H9 (cell line): ENCODE data around the gene SLCO3A1. TPM values are rescaled to one million over a fixed set of nuclear protein-coding genes. Genes with fewer than 3 reads are reported as not detected.

Experiments
- DNase-seq: peaks from one replicate; pipeline ENCODE4 v3.0.0-alpha.2; 2017
- H2AFZ ChIP-seq: one replicate; pipeline ENCODE4 v1.6.1; 2013; ENCODE audit warnings: mild to moderate bottlenecking, low read length, control low read depth, moderate library complexity
- H2AK5ac ChIP-seq: 2 replicates; pipeline ENCODE4 v1.6.1; 2013; ENCODE audit warnings: low read length, control low read depth, mixed read lengths; ENCODE audit not compliant: insufficient read length
- H2BK120ac ChIP-seq: one replicate; pipeline ENCODE4 v1.6.1; 2013; ENCODE audit warnings: low read depth, mild to moderate bottlenecking, low read length, control low read depth, inconsistent platforms; ENCODE audit not compliant: poor library complexity, severe bottlenecking
- H2BK12ac ChIP-seq: 2 replicates; pipeline ENCODE4 v1.6.1; 2013; ENCODE audit warnings: low read length, control low read depth, mixed read lengths, low read depth; ENCODE audit not compliant: insufficient read length
- H2BK15ac ChIP-seq: 2 replicates; pipeline ENCODE4 v1.6.1; 2013; ENCODE audit warnings: low read depth, low read length, control low read depth
- H2BK20ac ChIP-seq: one replicate; pipeline ENCODE4 v1.6.1; 2013; ENCODE audit warnings: low read depth, mild to moderate bottlenecking, low read length, control low read depth, inconsistent platforms; ENCODE audit not compliant: poor library complexity, severe bottlenecking
- H2BK5ac ChIP-seq: 2 replicates; pipeline ENCODE4 v1.6.1; 2013; ENCODE audit warnings: low read length, control low read depth, mixed read lengths; ENCODE audit not compliant: insufficient read length
- H3K14ac ChIP-seq: 2 replicates; pipeline ENCODE4 v1.6.1; 2013; ENCODE audit warnings: low read length, control low read depth; ENCODE audit not compliant: insufficient read depth
- H3K18ac ChIP-seq: 2 replicates; pipeline ENCODE4 v1.6.1; 2013; ENCODE audit warnings: low read depth, mild to moderate bottlenecking, mixed read lengths, low read length, control low read depth; ENCODE audit not compliant: insufficient read length
- H3K23ac ChIP-seq: 2 replicates; pipeline ENCODE4 v1.6.1; 2013; ENCODE audit warnings: low read length, control low read depth, mixed read lengths, low read depth; ENCODE audit not compliant: insufficient read length
- H3K23me2 ChIP-seq: 2 replicates; pipeline ENCODE4 v1.6.1; 2013; ENCODE audit warnings: low read depth, mild to moderate bottlenecking, mixed read lengths, low read length, control low read depth; ENCODE audit not compliant: insufficient read length, poor library complexity, severe bottlenecking
- H3K27ac ChIP-seq: 2 replicates; pipeline ENCODE4 v1.5.1; 2013; ENCODE audit warnings: low read length, control low read depth, mixed read lengths, low read depth; ENCODE audit not compliant: insufficient read length
- H3K27me3 ChIP-seq: 2 replicates; pipeline ENCODE4 v1.6.1; 2013; ENCODE audit warnings: low read length, control low read depth, inconsistent platforms; ENCODE audit not compliant: insufficient read depth
- H3K4ac ChIP-seq: 2 replicates; pipeline ENCODE4 v1.6.1; 2013; ENCODE audit warnings: low read depth, mild to moderate bottlenecking, control low read depth, inconsistent platforms, low read length, moderate library complexity
- H3K4me1 ChIP-seq: 2 replicates; pipeline ENCODE4 v1.6.1; 2013; ENCODE audit warnings: low read length, control low read depth, inconsistent platforms; ENCODE audit not compliant: insufficient read depth
- H3K4me2 ChIP-seq: 2 replicates; pipeline ENCODE4 v1.6.1; 2013; ENCODE audit warnings: low read length, control low read depth, mixed read lengths; ENCODE audit not compliant: insufficient read length, insufficient read depth
- H3K56ac ChIP-seq: 2 replicates; pipeline ENCODE4 v1.6.1; 2013; ENCODE audit warnings: low read depth, mild to moderate bottlenecking, mixed read lengths, low read length, control low read depth; ENCODE audit not compliant: insufficient read length
- H3K79me1 ChIP-seq: 2 replicates; pipeline ENCODE4 v1.6.1; 2013; ENCODE audit warnings: low read depth, mild to moderate bottlenecking, moderate library complexity, low read length, control low read depth, inconsistent platforms; ENCODE audit not compliant: insufficient read depth, poor library complexity, severe bottlenecking
- H3K79me2 ChIP-seq: 2 replicates; pipeline ENCODE4 v1.6.1; 2013; ENCODE audit warnings: low read length, control low read depth, inconsistent platforms; ENCODE audit not compliant: insufficient read depth
- H3K9ac ChIP-seq: 2 replicates; pipeline ENCODE4 v1.6.1; 2013; ENCODE audit warnings: low read length, control low read depth, mixed read lengths; ENCODE audit not compliant: insufficient read length; ENCODE audit errors: extremely low read depth
- H3K9me3 ChIP-seq: one replicate; pipeline ENCODE4 v1.6.1; 2013; ENCODE audit warnings: low read depth, low read length, inconsistent platforms; ENCODE audit not compliant: control insufficient read depth
- H3T11ph ChIP-seq: one replicate; pipeline ENCODE4 v1.6.1; 2013; ENCODE audit warnings: mild to moderate bottlenecking, low read length, control low read depth, inconsistent platforms
- H4K20me1 ChIP-seq: one replicate; pipeline ENCODE4 v1.6.1; 2013; ENCODE audit not compliant: control insufficient read depth, insufficient read length, insufficient read depth
- H4K5ac ChIP-seq: 2 replicates; pipeline ENCODE4 v1.6.1; 2013; ENCODE audit warnings: low read depth, mild to moderate bottlenecking, mixed read lengths, low read length, control low read depth; ENCODE audit not compliant: insufficient read length
- H4K8ac ChIP-seq: replicated peaks from 2 replicates; pipeline ENCODE4 v1.6.1; 2013; ENCODE audit warnings: low read length, control low read depth, mixed read lengths, low read depth; ENCODE audit not compliant: insufficient read length
- H4K91ac ChIP-seq: 2 replicates; pipeline ENCODE4 v1.6.1; 2013; ENCODE audit warnings: low read depth, mild to moderate bottlenecking, moderate library complexity, mixed read lengths, low read length, control low read depth; ENCODE audit not compliant: insufficient read length
- H3K27ac Mint-ChIP-seq, 3 experiments: 2 replicates in 2 of 3; 3 replicates in 1 of 3; pipeline ENCODE4 v1.8.0; 2020 to 2021; ENCODE audit warnings: mixed read lengths in 3 of 3, mild to moderate bottlenecking in 1 of 3, moderate library complexity in 1 of 3
- H3K27me3 Mint-ChIP-seq: 2 replicates; pipeline ENCODE4 v1.8.0; 2021; ENCODE audit warnings: low read depth, mild to moderate bottlenecking, moderate library complexity, mixed read lengths
- H3K36me3 Mint-ChIP-seq, 3 experiments: 2 replicates in 2 of 3; 3 replicates in 1 of 3; pipeline ENCODE4 v1.8.0; 2020 to 2021; ENCODE audit warnings: low read depth in 3 of 3, mixed read lengths in 3 of 3; ENCODE audit not compliant: insufficient read depth in 1 of 3
- H3K4me1 Mint-ChIP-seq, 2 experiments: 2 replicates each; pipeline ENCODE4 v1.8.0; 2020; ENCODE audit warnings: mixed read lengths in 2 of 2
- H3K4me3 Mint-ChIP-seq, 2 experiments: 2 replicates in 1 of 2; 3 replicates in 1 of 2; pipeline ENCODE4 v1.8.0; 2020 to 2021; ENCODE audit warnings: mild to moderate bottlenecking in 2 of 2, mixed read lengths in 2 of 2, moderate library complexity in 1 of 2
- H3K9me3 Mint-ChIP-seq, 2 experiments: 2 replicates in 1 of 2; 3 replicates in 1 of 2; pipeline ENCODE4 v1.8.0; 2020; ENCODE audit warnings: mild to moderate bottlenecking in 2 of 2, mixed read lengths in 2 of 2, moderate library complexity in 1 of 2
- CTCF ChIP-seq: fragments of 200-600 bp; sonication (generic); conservative IDR thresholded peaks from 3 replicates; pipeline ENCODE4 v1.8.0; 2021; ENCODE audit warnings: antibody characterized with exemption, mild to moderate bottlenecking
- WGBS: extraction: QIAGEN DNeasy Blood & Tissue Kit; methylation state at CpG from one replicate; pipeline ENCODE4 v1.1.7; 2013; ENCODE audit warnings: missing lambda C conversion rate, low lambda C conversion rate, mixed read lengths; ENCODE audit not compliant: insufficient read length; ENCODE audit errors: extremely low coverage; 5-methylcytosine and 5-hydroxymethylcytosine counted together
- total RNA-seq: library from RNA; stranded (reverse); gene quantifications from 2 replicates; pipeline ENCODE4 v1.2.1, GENCODE V29; 2021

The SLCO3A1 gene
- total RNA-seq, 1 experiment from 2014 or later: 9.4 TPM

GRCh38 chr15:92118162-92118935 lies 264.8 kb downstream of the SLCO3A1 start:
- H3K23me2 ChIP-seq: no peaks in the 10 kb centered on the region
- H2AK5ac ChIP-seq: no peak overlapping the region
- no peak overlapping the region for H4K91ac ChIP-seq
- no peak overlapping the region for H3K9ac ChIP-seq
- Mint-ChIP-seq H3K9me3 (peaks cover 7 to 16% of the 10 kb centered on the region in 2 experiments; a peak in 4 of 5 replicates), H3K4me1 (peaks cover 68 to 69% of the 10 kb centered on the region in 2 experiments), H3K4me3 (peak overlapping the region; percentile 25 to 34; a peak in 2 of 5 replicates), H3K36me3 (peaks cover 23 to 24% (median 24%) of the 10 kb centered on the region in 3 experiments), H3K27ac (peak overlapping the region; percentile 44 to 91 (median 84); a peak in 5 of 7 replicates), H3K27me3 (peaks cover 11% of the 10 kb centered on the region)
- no peak overlapping the region for H3K23ac ChIP-seq
- peak overlapping the region; percentile 73 for H3K27ac ChIP-seq
- no peak overlapping the region for H2BK15ac ChIP-seq
- no peaks in the 10 kb centered on the region for H3K79me1 ChIP-seq
- no peak overlapping the region for H2AFZ ChIP-seq
- no peak overlapping the region for H2BK5ac ChIP-seq
- H3K9me3 ChIP-seq: no peaks in the 10 kb centered on the region
- no peak overlapping the region for H3T11ph ChIP-seq
- peak overlapping the region; percentile 47 for H2BK12ac ChIP-seq
- no peak overlapping the region for H4K5ac ChIP-seq
- H3K4ac ChIP-seq: no peak overlapping the region
- TF ChIP-seq CTCF: no peak
- peak overlapping the region; percentile 64 for H3K18ac ChIP-seq
- H4K20me1 ChIP-seq: no peaks in the 10 kb centered on the region
- no peaks in the 10 kb centered on the region for H3K27me3 ChIP-seq
- peak overlapping the region; percentile 49 for H3K4me2 ChIP-seq
- peaks cover 12% of the 10 kb centered on the region for H3K4me1 ChIP-seq
- H3K56ac ChIP-seq: no peak overlapping the region
- no CpG with 5 or more reads among the region's 6 CpGs for WGBS
- DNase-seq: peak; percentile 65
- no peak overlapping the region for H2BK20ac ChIP-seq
- H3K14ac ChIP-seq: no peak overlapping the region
- H4K8ac ChIP-seq: no peak overlapping the region
- no peaks in the 10 kb centered on the region for H3K79me2 ChIP-seq
- H2BK120ac ChIP-seq: no peak overlapping the region
